OCI-LY7 (cell line): ENCODE data around the gene MAP3K6. TPM values are rescaled to one million over a fixed set of nuclear protein-coding genes. Genes with fewer than 3 reads are reported as not detected.

Source experiments
- BruUV-seq: library from RNA; stranded (reverse); fragments of 400-500 nt; replicated peaks from 2 replicates; lab custom pipeline; 2021; lab: Mats Ljungman, UMichigan
- CTCF ChIA-PET: fragments of 300-600 bp; sonication (Branson Sonifier 250); formaldehyde crosslinking; loops from one replicate; lab custom pipeline; 2022; ENCODE audit warnings: antibody characterized with exemption; ENCODE audit not compliant: unreplicated experiment; lab: Charles Lee
- POLR2A ChIA-PET: fragments of 300-600 bp; sonication (Branson Sonifier 250); formaldehyde crosslinking; loops from one replicate; lab custom pipeline; 2022; ENCODE audit warnings: antibody characterized with exemption; lab: Charles Lee
- DNase-seq: peaks from one replicate; pipeline ENCODE4 v3.0.0-alpha.2; 2015; ENCODE audit warnings: low spot score
- H2AFZ ChIP-seq: fragments of 200-600 bp; sonication (generic), shearing (Covaris generic); 2 replicates; pipeline ENCODE4 v1.6.1; 2014; ENCODE audit warnings: mild to moderate bottlenecking, antibody characterized with exemption, low read length, moderate library complexity
- H3K27ac ChIP-seq: fragments of 200-600 bp; sonication (generic); 2 replicates; pipeline ENCODE4 v1.5.1; 2014; ENCODE audit warnings: mixed run types, low read depth, mild to moderate bottlenecking, moderate library complexity, low read length, inconsistent platforms; ENCODE audit not compliant: poor library complexity, severe bottlenecking
- H3K36me3 ChIP-seq: fragments of 200-600 bp; sonication (generic); 2 replicates; pipeline ENCODE4 v1.6.1; 2014; ENCODE audit warnings: mild to moderate bottlenecking, antibody characterized with exemption, low read length, moderate library complexity, mixed read lengths; ENCODE audit not compliant: insufficient read depth
- H3K4me1 ChIP-seq: fragments of 200-600 bp; sonication (generic); 2 replicates; pipeline ENCODE4 v1.5.1; 2014; ENCODE audit warnings: mild to moderate bottlenecking, low read length; ENCODE audit not compliant: insufficient read depth, poor library complexity, severe bottlenecking
- H3K4me2 ChIP-seq: fragments of 200-600 bp; sonication (generic); 2 replicates; pipeline ENCODE4 v1.6.1; 2014; ENCODE audit warnings: mild to moderate bottlenecking, low read length
- H3K4me3 ChIP-seq: fragments of 200-600 bp; sonication (generic); 2 replicates; pipeline ENCODE4 v1.5.1; 2014; ENCODE audit warnings: mild to moderate bottlenecking, low read depth, low read length; ENCODE audit not compliant: poor library complexity, severe bottlenecking
- H3K79me2 ChIP-seq: fragments of 200-600 bp; sonication (generic); 2 replicates; pipeline ENCODE4 v1.6.1; 2016; ENCODE audit warnings: low read depth, mild to moderate bottlenecking, low read length, moderate library complexity, mixed read lengths; ENCODE audit not compliant: insufficient read depth
- H3K9me2 ChIP-seq: fragments of 200-600 bp; sonication (generic); 2 replicates; pipeline ENCODE4 v1.6.1; 2016; ENCODE audit warnings: mild to moderate bottlenecking, low read length, mixed read lengths; ENCODE audit not compliant: insufficient read depth
- H3K9me3 ChIP-seq: fragments of 200-600 bp; sonication (generic); 2 replicates; pipeline ENCODE4 v1.6.1; 2014; ENCODE audit warnings: mild to moderate bottlenecking, mixed run types, low read length, mixed read lengths
- H4K20me1 ChIP-seq: fragments of 200-600 bp; sonication (generic); 2 replicates; pipeline ENCODE4 v1.6.1; 2014; ENCODE audit warnings: mild to moderate bottlenecking, antibody characterized with exemption, low read length, moderate library complexity, mixed read lengths; ENCODE audit not compliant: insufficient read depth
- EZH2phosphoT487 ChIP-seq: fragments of 200-600 bp; sonication (generic); IDR thresholded peaks from 2 replicates; pipeline ENCODE4 v1.6.1; 2018; ENCODE audit warnings: low read depth, borderline replicate concordance, mild to moderate bottlenecking, mixed run types, antibody characterized with exemption, low read length, moderate library complexity, mixed read lengths
- intact Hi-C: fragments of 100-400 bp; cut with micrococcal nuclease; formaldehyde crosslinking; loops from one replicate; pipeline ENCODE4 v1.10.0; 2022; ENCODE audit not compliant: unreplicated experiment
- total RNA-seq, 2 experiments: library from RNA; depleted of rRNA in 1 of 2; stranded (reverse); fragments of >200 nt in 1 of 2; shearing (Covaris generic) in 1 of 2; gene quantifications; 2 replicates each; pipeline ENCODE4 v1.2.3, GENCODE V29; 2014 to 2022
- TF ChIP-seq, protein P1 (sequence below): fragments of 200-600 bp; sonication (generic); conservative IDR thresholded peaks from 2 replicates; pipeline ENCODE4 v1.5.1; 2014; ENCODE audit warnings: mild to moderate bottlenecking, antibody characterized with exemption, low read length, moderate library complexity, mixed read lengths

MAP3K6 gene
- total RNA-seq, 2 experiments from 2014 or later = 5.9 to 8.0 TPM

DNA sequence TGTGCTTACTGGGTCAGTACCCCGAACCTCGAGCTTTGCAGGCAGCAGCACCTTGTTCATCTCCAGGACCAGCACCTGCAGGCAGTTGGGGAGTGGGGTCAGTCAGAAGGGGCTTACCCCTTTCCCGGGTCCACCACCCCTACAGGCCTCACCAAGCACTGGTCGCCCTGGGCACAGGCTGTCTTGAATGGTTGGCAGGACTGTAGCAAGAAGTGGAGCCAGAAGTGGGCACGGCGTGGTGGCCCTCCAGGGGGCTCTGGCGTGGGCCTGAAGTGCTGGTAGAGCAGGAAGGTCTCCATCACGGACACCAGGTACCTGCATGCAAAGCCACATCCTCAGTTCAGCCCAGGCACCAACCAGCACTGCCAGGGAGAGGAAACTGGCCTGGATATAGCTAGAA lies 5.2 kb downstream of the MAP3K6 start:
- intact Hi-C loops = no loop called here
- no TSS peak for BruUV-seq
- Histone ChIP-seq H3K27ac (no peak overlapping the region), H3K4me2 (no peak overlapping the region), H3K36me3 (no peaks in the 10 kb centered on the region), H3K79me2 (no peaks in the 10 kb centered on the region), H3K9me2 (no peaks in the 10 kb centered on the region), H3K4me3 (no peak overlapping the region), H3K4me1 (peaks cover 32% of the 10 kb centered on the region), H4K20me1 (no peaks in the 10 kb centered on the region), H3K9me3 (no peaks in the 10 kb centered on the region), H2AFZ (no peak overlapping the region)
- ChIA-PET CTCF (interaction anchor here (0.5 kb wide), 1 partner anchor 102 kb away, joined by 5 read pairs; no protein-coding TSS in a partner anchor), POLR2A (interaction anchor here (1.0 to 1.3 kb wide), 2 partner anchors 20 to 39 kb away, joined by 3 read pairs; partner anchors contain the start of gene SYTL1)
- DNase-seq = no peak
- TF ChIP-seq, protein P1, sequence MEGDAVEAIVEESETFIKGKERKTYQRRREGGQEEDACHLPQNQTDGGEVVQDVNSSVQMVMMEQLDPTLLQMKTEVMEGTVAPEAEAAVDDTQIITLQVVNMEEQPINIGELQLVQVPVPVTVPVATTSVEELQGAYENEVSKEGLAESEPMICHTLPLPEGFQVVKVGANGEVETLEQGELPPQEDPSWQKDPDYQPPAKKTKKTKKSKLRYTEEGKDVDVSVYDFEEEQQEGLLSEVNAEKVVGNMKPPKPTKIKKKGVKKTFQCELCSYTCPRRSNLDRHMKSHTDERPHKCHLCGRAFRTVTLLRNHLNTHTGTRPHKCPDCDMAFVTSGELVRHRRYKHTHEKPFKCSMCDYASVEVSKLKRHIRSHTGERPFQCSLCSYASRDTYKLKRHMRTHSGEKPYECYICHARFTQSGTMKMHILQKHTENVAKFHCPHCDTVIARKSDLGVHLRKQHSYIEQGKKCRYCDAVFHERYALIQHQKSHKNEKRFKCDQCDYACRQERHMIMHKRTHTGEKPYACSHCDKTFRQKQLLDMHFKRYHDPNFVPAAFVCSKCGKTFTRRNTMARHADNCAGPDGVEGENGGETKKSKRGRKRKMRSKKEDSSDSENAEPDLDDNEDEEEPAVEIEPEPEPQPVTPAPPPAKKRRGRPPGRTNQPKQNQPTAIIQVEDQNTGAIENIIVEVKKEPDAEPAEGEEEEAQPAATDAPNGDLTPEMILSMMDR = no peak
- TF ChIP-seq EZH2phosphoT487 = no peak

DNA sequence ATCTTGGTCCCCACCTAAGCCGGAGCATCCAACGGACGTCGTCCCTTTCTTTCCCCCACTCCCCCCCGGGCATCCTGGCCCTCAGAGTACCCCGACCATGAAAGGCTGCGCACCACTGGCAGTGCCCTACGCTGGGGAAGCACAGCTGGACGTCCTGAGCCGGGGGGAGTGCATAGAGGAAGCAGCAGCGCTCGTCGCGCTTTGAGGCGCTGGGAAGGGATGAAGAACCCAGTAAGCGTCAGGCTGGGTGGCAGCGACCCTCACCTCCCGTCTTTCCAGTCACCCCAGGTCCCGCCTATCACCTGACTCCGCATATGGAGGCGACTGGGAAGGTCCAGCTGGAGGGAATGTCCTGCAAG lies 5.7 kb downstream of the MAP3K6 start:
- Histone ChIP-seq H3K4me3 (no peak overlapping the region), H3K79me2 (no peaks in the 10 kb centered on the region), H3K9me3 (no peaks in the 10 kb centered on the region), H2AFZ (no peak overlapping the region), H3K36me3 (no peaks in the 10 kb centered on the region), H3K4me1 (peaks cover 35% of the 10 kb centered on the region), H3K27ac (no peak overlapping the region), H4K20me1 (no peaks in the 10 kb centered on the region), H3K4me2 (peak overlapping the region; percentile 49; the same call in 1 of the 2 replicates), H3K9me2 (no peaks in the 10 kb centered on the region)
- no TSS peak for BruUV-seq
- intact Hi-C loops = no loop called here
- CTCF ChIA-PET = interaction anchor here (0.5 kb wide), 1 partner anchor 102 kb away, joined by 5 read pairs; no protein-coding TSS in a partner anchor
- no peak for TF ChIP-seq EZH2phosphoT487
- TF ChIP-seq, protein P1 = no peak
- POLR2A ChIA-PET = no interaction called here
- DNase-seq = no peak

DNA sequence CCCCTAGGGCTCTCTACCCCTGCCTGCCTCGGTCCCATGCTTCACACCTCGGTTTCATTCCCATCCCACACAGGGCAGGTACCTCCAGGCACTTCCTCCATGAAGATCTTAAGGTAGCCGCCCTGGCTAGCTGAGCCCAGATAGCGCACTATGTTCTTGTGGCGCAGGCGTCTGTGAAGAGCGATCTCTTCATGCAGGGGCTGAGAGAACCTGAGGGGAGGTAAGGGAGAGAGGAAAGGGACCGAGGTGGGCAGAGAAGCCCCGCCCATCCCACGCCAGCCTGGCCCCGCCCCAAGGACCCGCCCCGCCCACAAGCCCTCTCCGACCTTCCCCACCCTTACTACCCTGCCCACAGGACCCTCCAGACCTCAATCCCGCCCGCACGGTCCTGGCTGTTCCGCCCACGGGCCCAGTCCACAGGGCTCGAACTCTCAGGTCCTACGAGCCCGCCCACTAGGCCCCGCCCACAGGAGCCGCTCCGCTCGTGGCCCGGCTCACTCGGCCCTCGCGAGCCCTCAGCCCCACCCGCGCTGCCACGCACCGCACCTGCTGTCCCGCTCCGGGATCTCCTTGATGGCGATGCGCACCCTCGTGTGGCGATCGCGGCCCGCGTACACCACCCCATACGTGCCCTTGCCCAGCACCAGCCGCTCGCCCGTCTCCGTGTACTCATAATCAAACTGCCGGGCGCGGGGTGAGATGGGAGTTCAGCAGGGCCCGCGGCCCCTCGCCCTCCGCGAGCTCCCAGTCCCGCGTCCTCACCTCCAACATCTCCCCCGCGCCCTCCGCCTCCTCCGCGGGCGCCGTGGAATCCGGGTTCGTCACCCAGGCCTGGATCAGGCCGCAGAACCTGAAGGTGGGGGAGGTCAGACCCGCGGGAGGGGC lies 6.4 kb downstream of the MAP3K6 start:
- no peak overlapping the region for H3K27ac ChIP-seq

More for the DNA sequence above, 6.4 kb downstream of the MAP3K6 start:
- CTCF ChIA-PET = no interaction called here
- Histone ChIP-seq H3K36me3 (no peaks in the 10 kb centered on the region), H3K4me2 (peak overlapping the region; percentile 49; the same call in 1 of the 2 replicates), H2AFZ (no peak overlapping the region), H3K4me1 (peaks cover 34% of the 10 kb centered on the region), H3K4me3 (no peak overlapping the region), H3K9me3 (no peaks in the 10 kb centered on the region), H3K9me2 (no peaks in the 10 kb centered on the region), H3K79me2 (no peaks in the 10 kb centered on the region), H4K20me1 (no peaks in the 10 kb centered on the region)
- TF ChIP-seq, protein P1 = no peak
- no peak for TF ChIP-seq EZH2phosphoT487
- DNase-seq = no peak
- intact Hi-C loops = no loop called here
- POLR2A ChIA-PET = no interaction called here
- no TSS peak for BruUV-seq
